Lung (tissue), 16 donors: ENCODE results near the gene ITFG1. TPM values are rescaled to one million over a fixed set of nuclear protein-coding genes. Genes with fewer than 3 reads are reported as not detected.

Experiments
- ATAC-seq: fragments of 200-7000 bp; cut with Tn5 transposase; one replicate; pipeline ENCODE4 v1.9.1; 2020; ENCODE audit warnings: moderate number of reproducible peaks; ENCODE audit not compliant: insufficient read depth, low FRiP score
- DNase-seq, 3 donors: peaks; one replicate each; pipeline ENCODE4 v3.0.0-alpha.2; 2013 to 2017
- H3K27ac ChIP-seq, 2 donors: one replicate each; pipeline ENCODE4 v1.5.1; 2013; ENCODE audit warnings: mild to moderate bottlenecking in 2 of 2, moderate library complexity in 2 of 2, control low read depth in 1 of 2, inconsistent platforms in 1 of 2, low read depth in 1 of 2, low read length in 1 of 2
- H3K27me3 ChIP-seq, 3 donors: one replicate each; pipeline ENCODE4 v1.5.1; 2013; ENCODE audit warnings: low read length in 2 of 3; ENCODE audit not compliant: control insufficient read depth in 3 of 3, insufficient read depth in 3 of 3
- H3K36me3 ChIP-seq, 4 donors: one replicate each; pipeline ENCODE4 v1.5.1; 2013; ENCODE audit warnings: low read length in 4 of 4, mild to moderate bottlenecking in 1 of 4, moderate library complexity in 1 of 4; ENCODE audit not compliant: control insufficient read depth in 4 of 4, insufficient read depth in 4 of 4
- H3K4me1 ChIP-seq, 5 donors: one replicate each; pipeline ENCODE4 v1.5.1; 2013; ENCODE audit warnings: low read length in 5 of 5, mild to moderate bottlenecking in 2 of 5, moderate library complexity in 1 of 5; ENCODE audit not compliant: control insufficient read depth in 5 of 5, insufficient read depth in 5 of 5
- H3K4me3 ChIP-seq: one replicate; pipeline ENCODE4 v1.5.1; 2013; ENCODE audit warnings: mild to moderate bottlenecking, control low read depth, moderate library complexity
- H3K9ac ChIP-seq, 2 donors: one replicate each; pipeline ENCODE4 v1.5.1; 2013; ENCODE audit warnings: low read length in 2 of 2, control low read depth in 1 of 2; ENCODE audit not compliant: insufficient read depth in 1 of 2
- H3K9me3 ChIP-seq, 4 donors: one replicate each; pipeline ENCODE4 v1.5.1; 2013; ENCODE audit warnings: low read length in 3 of 4, mild to moderate bottlenecking in 1 of 4, moderate library complexity in 1 of 4; ENCODE audit not compliant: control insufficient read depth in 4 of 4, insufficient read depth in 3 of 4
- WGBS, 2 donors: extraction: QIAGEN DNeasy Blood & Tissue Kit; methylation state at CpG; one replicate each; pipeline ENCODE4 v1.1.7; 2013; 5-methylcytosine and 5-hydroxymethylcytosine counted together
- long read RNA-seq, 5 donors: transcript quantifications; one replicate each; lab custom pipeline, GENCODE V29; 2026
- polyA plus RNA-seq, 2 donors: library from polyadenylated mRNA; stranded (reverse); fragments of 200-250 nt; gene quantifications; one replicate each; pipeline ENCODE4 v1.2.1, GENCODE V29; 2013
- total RNA-seq, 2 donors: library from RNA; depleted of rRNA in 1 of 2; stranded (reverse); fragments of >200 nt in 1 of 2; gene quantifications; one replicate each; pipeline ENCODE4 v1.2.1, GENCODE V29; 2014 to 2021
- TF ChIP-seq, protein P1 (sequence below): IDR thresholded peaks from 2 replicates; pipeline ENCODE4 v1.5.1; 2012; ENCODE audit warnings: mild to moderate bottlenecking; ENCODE audit errors: control extremely low read depth, extremely low read depth
- donor health status: control.
- donor health status: control.
- donor health status: Bipolar disorder and iron deficiency.
- donor health status: healthy.
- donor health status: DM: yes; HTN: yes; CAD: no.

ITFG1 gene
- total RNA-seq (10 to 100 TPM; 44.1 to 79.4 TPM), polyA plus RNA-seq (10 to 100 TPM; 13.0 to 36.4 TPM)
- long read RNA-seq, donor 1, transcript ITFG1-201 (18 exons, 3,400 nt) = major isoform, 20 of 20 reads
- long read RNA-seq, donor 1, partial matches to known transcripts = 0 of 20 reads
- long read RNA-seq, donor 1, other reads (novel, unspliced or antisense) = 0 of 20 reads
- long read RNA-seq, donor 2, partial matches to known transcripts = 0 of 2 reads
- long read RNA-seq, donor 2, other reads (novel, unspliced or antisense) = 0 of 2 reads
- long read RNA-seq, donor 3, transcript ITFG1-201 (18 exons, 3,400 nt) = major isoform, 11 of 11 reads
- long read RNA-seq, donor 3, partial matches to known transcripts = 0 of 11 reads
- long read RNA-seq, donor 3, other reads (novel, unspliced or antisense) = 0 of 11 reads
- long read RNA-seq, donor 4, partial matches to known transcripts = 0 of 3 reads
- long read RNA-seq, donor 4, other reads (novel, unspliced or antisense) = 0 of 3 reads
- long read RNA-seq, donor 5, transcript ITFG1-201 (18 exons, 3,400 nt) = major isoform, 16 of 24 reads
- long read RNA-seq, donor 5, partial matches to known transcripts = 7 of 24 reads
- long read RNA-seq, donor 5, other reads (novel, unspliced or antisense) = 0 of 24 reads

DNA sequence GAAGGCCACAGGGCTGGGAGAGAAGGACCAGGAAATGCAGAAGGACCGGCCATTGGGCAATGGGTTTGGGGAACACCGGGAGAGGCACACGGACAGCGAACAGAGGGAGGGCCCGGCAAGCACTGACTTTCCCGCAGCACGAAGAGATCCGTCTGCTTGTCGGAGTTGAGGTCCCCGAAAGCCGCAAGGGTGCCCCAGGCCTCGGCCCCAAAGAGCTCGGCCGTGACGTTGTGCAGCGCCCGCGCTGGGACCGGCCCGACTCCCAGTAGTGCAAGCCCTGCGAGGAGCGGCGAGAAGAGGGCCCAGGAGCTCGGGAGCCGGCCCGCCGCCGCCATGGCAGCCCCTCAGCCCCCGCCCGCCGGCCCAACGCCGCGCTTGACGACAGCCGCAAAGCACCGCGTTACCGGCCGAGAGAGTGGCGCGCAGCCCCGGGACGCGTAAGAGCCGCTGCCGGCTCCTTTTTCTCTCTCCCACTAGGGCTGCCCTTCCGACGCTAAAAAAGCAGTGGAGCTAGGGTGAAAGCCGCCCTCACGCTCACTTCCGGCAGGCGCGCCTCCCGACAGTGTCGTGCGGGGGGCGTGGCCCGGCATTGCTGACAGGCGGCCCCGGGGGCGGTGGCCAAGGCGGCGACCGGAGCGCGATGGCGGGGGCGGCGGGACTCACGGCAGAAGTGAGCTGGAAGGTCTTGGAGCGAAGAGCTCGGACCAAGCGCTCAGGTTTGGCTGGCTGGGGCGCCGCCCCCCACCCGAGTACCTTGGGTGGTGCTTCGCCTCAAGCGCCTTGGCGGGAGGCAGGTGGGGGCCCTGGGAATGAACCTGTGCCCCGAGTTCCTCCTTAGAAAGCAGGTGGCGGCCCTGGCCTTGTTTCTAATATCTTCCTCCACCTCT lies at the start of gene ITFG1, which contains the start of gene PHKB:
Gene ITFG1 (minus strand): TSS at position 353 of the 887 bp plus-strand sequence. CDS start 18 bp downstream, at position 335.
Gene PHKB (plus strand): TSS at position 621 of the 887 bp plus-strand sequence. CDS start 20 bp downstream, at position 641.
- Histone ChIP-seq H3K9ac (peak within 1 kb of the TSS; percentile 71 to 90), H3K4me3 (peak within 1 kb of the TSS; percentile 93), H3K9me3 (no peaks in the 10 kb centered on the region), H3K36me3 (peaks cover 0 to 12% (median 5%) of the 10 kb centered on the region in 4 donors), H3K27me3 (no peaks in the 10 kb centered on the region), H3K4me1 (peaks cover 7 to 19% (median 16%) of the 10 kb centered on the region in 5 donors), H3K27ac (peak within 1 kb of the TSS; percentile 96 to 100)
- ATAC-seq (peak; percentile 97), DNase-seq (peak; percentile 94 to 96 (median 94))
- WGBS, 2 donors = 0 to 1% methylated on average over 79 to 82 of the region's 82 CpGs
- TF ChIP-seq, protein P1, sequence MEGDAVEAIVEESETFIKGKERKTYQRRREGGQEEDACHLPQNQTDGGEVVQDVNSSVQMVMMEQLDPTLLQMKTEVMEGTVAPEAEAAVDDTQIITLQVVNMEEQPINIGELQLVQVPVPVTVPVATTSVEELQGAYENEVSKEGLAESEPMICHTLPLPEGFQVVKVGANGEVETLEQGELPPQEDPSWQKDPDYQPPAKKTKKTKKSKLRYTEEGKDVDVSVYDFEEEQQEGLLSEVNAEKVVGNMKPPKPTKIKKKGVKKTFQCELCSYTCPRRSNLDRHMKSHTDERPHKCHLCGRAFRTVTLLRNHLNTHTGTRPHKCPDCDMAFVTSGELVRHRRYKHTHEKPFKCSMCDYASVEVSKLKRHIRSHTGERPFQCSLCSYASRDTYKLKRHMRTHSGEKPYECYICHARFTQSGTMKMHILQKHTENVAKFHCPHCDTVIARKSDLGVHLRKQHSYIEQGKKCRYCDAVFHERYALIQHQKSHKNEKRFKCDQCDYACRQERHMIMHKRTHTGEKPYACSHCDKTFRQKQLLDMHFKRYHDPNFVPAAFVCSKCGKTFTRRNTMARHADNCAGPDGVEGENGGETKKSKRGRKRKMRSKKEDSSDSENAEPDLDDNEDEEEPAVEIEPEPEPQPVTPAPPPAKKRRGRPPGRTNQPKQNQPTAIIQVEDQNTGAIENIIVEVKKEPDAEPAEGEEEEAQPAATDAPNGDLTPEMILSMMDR = no peak

DNA sequence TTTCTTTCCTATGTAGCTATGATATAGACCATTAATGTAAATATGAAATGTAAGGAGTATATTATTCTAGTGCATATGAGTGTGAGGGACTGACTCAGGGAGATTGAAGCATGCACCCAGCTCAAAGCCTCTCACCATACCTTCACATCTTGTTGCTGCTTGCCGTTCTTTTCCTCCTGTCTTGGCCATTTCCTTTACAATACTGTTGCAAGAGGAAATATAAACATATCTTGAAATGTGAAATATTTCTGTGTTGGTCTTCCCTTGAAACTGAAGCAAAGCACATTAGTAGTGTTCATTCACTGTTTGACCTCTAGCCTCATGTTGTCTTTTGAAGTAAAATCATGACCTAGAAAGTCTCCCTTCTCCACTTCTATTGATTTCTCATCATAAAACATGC lies 46.8 kb upstream of the ITFG1 start:
- H3K27ac ChIP-seq = no peak overlapping the region
- H3K9ac ChIP-seq = no peak overlapping the region
- H3K27me3 ChIP-seq = no peaks in the 10 kb centered on the region
- ATAC-seq = no peak
- H3K4me3 ChIP-seq = no peak overlapping the region
- peaks cover 0 to 3% (median 0%) of the 10 kb centered on the region in 5 donors for H3K4me1 ChIP-seq
- no peaks in the 10 kb centered on the region for H3K9me3 ChIP-seq
- DNase-seq = no peak
- 6 to 35% methylated on average over 1 of the region's 1 CpG for WGBS, 2 donors
- TF ChIP-seq, protein P1 = no peak
- peaks cover 7 to 32% (median 18%) of the 10 kb centered on the region in 4 donors for H3K36me3 ChIP-seq

DNA sequence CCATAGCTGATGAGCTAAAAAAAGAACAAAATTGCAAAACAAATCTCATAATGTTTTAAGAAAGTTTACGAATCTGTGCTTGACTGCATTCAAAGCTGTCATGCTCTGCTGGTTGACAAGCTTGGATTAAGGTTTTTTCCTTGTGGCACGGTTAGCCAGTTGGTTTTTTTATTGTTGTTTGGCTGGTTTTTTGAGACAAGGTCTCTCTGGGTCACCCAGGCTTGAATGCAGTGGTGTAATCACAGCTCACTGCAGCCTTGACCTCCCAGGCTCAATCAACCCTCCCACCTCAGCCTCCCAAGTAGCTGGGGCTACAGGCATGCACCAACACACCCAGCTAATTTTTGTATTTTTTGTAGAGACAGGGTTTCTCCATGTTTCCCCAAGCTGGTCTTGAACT lies 45.9 kb upstream of the ITFG1 start:
- no peak for ATAC-seq
- Histone ChIP-seq H3K4me3 (no peak overlapping the region), H3K27me3 (no peaks in the 10 kb centered on the region), H3K9ac (no peak overlapping the region), H3K36me3 (peaks cover 7 to 29% (median 17%) of the 10 kb centered on the region in 4 donors), H3K4me1 (peaks cover 0 to 8% (median 0%) of the 10 kb centered on the region in 5 donors), H3K27ac (no peak overlapping the region), H3K9me3 (no peaks in the 10 kb centered on the region)
- DNase-seq = peak in 1 of 3 donors; percentile 3
- WGBS, 2 donors = 81 to 82% methylated on average over 2 of the region's 2 CpGs
- TF ChIP-seq, protein P1 = no peak
